Sigmoid colon (tissue), 7 donors: ENCODE data around the gene TNFAIP8L3. TPM values are rescaled to one million over a fixed set of nuclear protein-coding genes. Genes with fewer than 3 reads are reported as not detected.
A peak's percentile ranks its signal among the peaks of the same experiment; 100 is the strongest.
"Not testable (repeated sequence)": the region's sequence is repeated elsewhere in the genome, so short reads cannot be mapped to it uniquely, and the experiment has no call there.

Experiments
- DNase-seq: peaks from one replicate; pipeline ENCODE4 v3.0.0-alpha.2; 2019
- H3K27ac ChIP-seq, 4 donors: fragments of 200-600 bp; sonication (generic); one replicate each; pipeline ENCODE4 v1.5.1; 2016 to 2019; ENCODE audit warnings: mild to moderate bottlenecking in 1 of 4
- H3K27me3 ChIP-seq, 3 donors: fragments of 200-600 bp; sonication (generic); one replicate each; pipeline ENCODE4 v1.5.1; 2019; ENCODE audit warnings: mild to moderate bottlenecking in 1 of 3
- H3K36me3 ChIP-seq, 4 donors: fragments of 200-600 bp; sonication (generic); one replicate each; pipeline ENCODE4 v1.5.1; 2016 to 2019
- H3K4me1 ChIP-seq, 4 donors: fragments of 200-600 bp; sonication (generic); one replicate each; pipeline ENCODE4 v1.5.1; 2017 to 2019
- H3K4me3 ChIP-seq, 4 donors: fragments of 200-600 bp; sonication (generic); one replicate each; pipeline ENCODE4 v1.5.1; 2017 to 2019; ENCODE audit warnings: mild to moderate bottlenecking in 2 of 4, moderate library complexity in 1 of 4
- H3K9me3 ChIP-seq, 4 donors: fragments of 200-600 bp in 3 of 4; sonication (generic) in 3 of 4; one replicate each; pipeline versions ENCODE4 v1.5.1 to v1.6.1; 2013 to 2019
- EP300 ChIP-seq, 4 donors: sonication (generic); formaldehyde crosslinking; IDR thresholded peaks; one replicate each; pipeline ENCODE4 v1.6.1; 2017; ENCODE audit warnings: antibody characterized with exemption in 4 of 4
- POLR2A ChIP-seq, 2 donors: fragments of 450-650 bp; IDR thresholded peaks; one replicate each; pipeline ENCODE4 v1.6.1; 2016; ENCODE audit warnings: antibody characterized with exemption in 2 of 2, mild to moderate bottlenecking in 2 of 2, moderate library complexity in 2 of 2
- POLR2AphosphoS5 ChIP-seq, 4 donors: sonication (generic); formaldehyde crosslinking; IDR thresholded peaks; one replicate each; pipeline ENCODE4 v1.6.1; 2017; ENCODE audit warnings: antibody characterized with exemption in 4 of 4
- WGBS, 2 donors: extraction: QIAGEN DNeasy Blood & Tissue Kit; methylation state at CpG; one replicate each; pipeline ENCODE4 v1.1.7; 2013; 5-methylcytosine and 5-hydroxymethylcytosine counted together
- intact Hi-C: fragments of 100-400 bp; cut with DNase I; formaldehyde crosslinking; loops from one replicate; pipeline ENCODE4 v1.15.1; 2023
- polyA plus RNA-seq, 3 donors: library from polyadenylated mRNA; stranded (reverse); fragments of 200-250 nt; gene quantifications; one replicate each; pipeline ENCODE4 v1.2.3, GENCODE V29; 2013
- total RNA-seq, 4 donors: library from RNA; depleted of rRNA; stranded (reverse); fragments of >200 nt; gene quantifications; one replicate each; pipeline ENCODE4 v1.1.0, GENCODE V29; 2016
- TF ChIP-seq, protein P1 (sequence below), 4 experiments: fragments of 450-650 bp in 3 of 4; fragments of 200-600 bp in 1 of 4; IDR thresholded peaks; one replicate each; pipeline ENCODE4 v1.5.1; 2016 to 2019; ENCODE audit warnings: antibody characterized with exemption in 4 of 4, mild to moderate bottlenecking in 3 of 4, moderate library complexity in 2 of 4
- donor health status: healthy with polysubstance abuse.
- donor health status: Bipolar disorder and iron deficiency.
- donor health status: healthy.

Gene TNFAIP8L3
- 10 to 100 TPM in 1 of 4 donors, 1 to 10 TPM in 3; 6.1 to 11.6 (median 7.5) TPM for total RNA-seq
- polyA plus RNA-seq: 10 to 100 TPM in 2 of 3 donors, 1 to 10 TPM in 1; 9.2 to 13.5 (median 13.2) TPM

DNA sequence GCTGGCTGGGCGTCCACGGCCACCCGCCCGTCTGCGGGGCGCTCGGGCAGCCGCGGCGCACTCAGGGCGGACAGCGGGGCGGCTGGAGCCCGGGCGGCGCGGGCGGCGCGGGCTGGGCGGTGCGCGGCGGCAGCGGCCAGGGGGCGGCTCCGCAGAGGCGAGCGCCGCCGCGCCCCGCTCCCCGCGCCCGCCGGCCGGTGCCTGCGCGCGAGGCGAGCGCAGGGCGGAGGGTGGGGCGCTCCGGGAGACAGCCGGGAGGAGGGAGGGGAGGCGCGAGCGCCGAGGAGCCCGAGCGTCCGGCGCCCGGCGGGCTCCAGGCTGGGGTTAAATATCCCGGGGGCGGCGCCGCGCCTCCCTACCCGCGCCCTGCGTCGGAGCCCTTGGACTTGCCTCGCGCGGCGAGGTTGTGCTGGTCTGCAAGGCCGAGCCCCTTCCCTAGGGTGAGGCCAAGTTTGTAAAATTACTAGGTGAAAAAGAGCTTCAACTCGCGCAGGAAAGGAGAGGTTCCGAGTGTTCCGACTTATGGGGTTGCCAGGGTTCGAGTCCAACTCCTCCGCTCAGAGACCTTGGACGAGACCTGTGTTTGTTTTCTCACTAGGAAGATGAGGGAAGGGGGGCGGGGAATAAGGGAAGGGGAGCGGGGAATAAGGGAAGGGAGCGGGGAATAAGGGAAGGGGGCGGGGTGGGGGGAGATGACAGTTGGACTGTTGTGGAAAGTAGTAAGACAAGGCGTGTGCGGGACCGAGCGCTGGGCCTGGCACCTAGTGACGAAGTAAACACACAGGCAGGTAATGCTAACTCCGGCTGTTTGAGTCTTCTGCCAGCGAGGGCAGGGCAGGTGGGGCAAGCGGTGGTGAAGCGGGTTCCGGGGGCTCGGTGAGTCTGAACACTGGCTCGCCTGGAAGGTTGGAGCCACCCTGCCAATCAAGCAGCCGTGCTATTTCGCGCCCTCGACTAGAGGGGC lies at the start of gene TNFAIP8L3:
Gene TNFAIP8L3 (minus strand): TSS at position 301 of the 964 bp plus-strand sequence. CDS start 311 bp downstream, outside the sequence.
- WGBS, 2 donors: 1 to 3% methylated on average over 98 of the region's 98 CpGs
- peak within 1 kb of the TSS; percentile 61 to 87 (median 74) for H3K27ac ChIP-seq
- intact Hi-C loops: loop anchor here (10.0 kb wide), 1 partner anchor 50 kb away; no protein-coding TSS in a partner anchor
- peaks cover 0 to 12% (median 6%) of the 10 kb centered on the region in 3 donors for H3K27me3 ChIP-seq
- H3K36me3 ChIP-seq: no peaks in the 10 kb centered on the region
- H3K4me1 ChIP-seq: peaks cover 0 to 29% (median 24%) of the 10 kb centered on the region in 4 donors
- peak within 1 kb of the TSS; percentile 49 to 67 (median 62) for H3K4me3 ChIP-seq
- DNase-seq: no peak
- peak in 1 of 4 donors; percentile 25 for TF ChIP-seq POLR2AphosphoS5 (IDR thresholded peaks at IDR 0.05)
- no peak for TF ChIP-seq POLR2A (IDR thresholded peaks at IDR 0.05)
- no peak for TF ChIP-seq EP300 (IDR thresholded peaks at IDR 0.05)
- TF ChIP-seq, protein P1, sequence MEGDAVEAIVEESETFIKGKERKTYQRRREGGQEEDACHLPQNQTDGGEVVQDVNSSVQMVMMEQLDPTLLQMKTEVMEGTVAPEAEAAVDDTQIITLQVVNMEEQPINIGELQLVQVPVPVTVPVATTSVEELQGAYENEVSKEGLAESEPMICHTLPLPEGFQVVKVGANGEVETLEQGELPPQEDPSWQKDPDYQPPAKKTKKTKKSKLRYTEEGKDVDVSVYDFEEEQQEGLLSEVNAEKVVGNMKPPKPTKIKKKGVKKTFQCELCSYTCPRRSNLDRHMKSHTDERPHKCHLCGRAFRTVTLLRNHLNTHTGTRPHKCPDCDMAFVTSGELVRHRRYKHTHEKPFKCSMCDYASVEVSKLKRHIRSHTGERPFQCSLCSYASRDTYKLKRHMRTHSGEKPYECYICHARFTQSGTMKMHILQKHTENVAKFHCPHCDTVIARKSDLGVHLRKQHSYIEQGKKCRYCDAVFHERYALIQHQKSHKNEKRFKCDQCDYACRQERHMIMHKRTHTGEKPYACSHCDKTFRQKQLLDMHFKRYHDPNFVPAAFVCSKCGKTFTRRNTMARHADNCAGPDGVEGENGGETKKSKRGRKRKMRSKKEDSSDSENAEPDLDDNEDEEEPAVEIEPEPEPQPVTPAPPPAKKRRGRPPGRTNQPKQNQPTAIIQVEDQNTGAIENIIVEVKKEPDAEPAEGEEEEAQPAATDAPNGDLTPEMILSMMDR (IDR thresholded peaks at IDR 0.05): no peak
- H3K9me3 ChIP-seq: no peaks in the 10 kb centered on the region

DNA sequence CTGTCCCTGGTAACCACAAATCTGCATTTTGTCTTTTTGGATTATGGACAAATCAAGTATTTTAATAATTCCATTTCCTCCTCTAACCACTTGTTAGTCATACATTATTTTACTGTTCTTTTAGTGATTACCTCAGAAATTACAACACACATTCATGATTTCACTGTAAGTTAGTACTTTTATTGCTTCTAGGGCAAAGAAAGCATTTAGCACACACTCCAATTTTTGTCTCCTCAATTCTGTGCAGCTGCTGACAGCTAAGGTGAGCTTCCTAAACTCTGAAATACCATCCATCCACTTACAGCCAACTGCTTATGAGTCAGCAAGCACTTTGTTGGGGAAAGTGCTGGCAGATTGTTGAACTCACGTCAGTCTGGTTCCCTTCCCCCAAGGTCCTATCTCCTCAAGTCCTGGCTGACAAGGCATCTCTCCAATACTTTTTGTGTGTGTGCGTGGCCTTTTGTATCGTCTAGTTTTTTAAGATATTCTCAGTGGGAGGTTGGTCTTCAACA lies 49.4 kb upstream of the TNFAIP8L3 start:
- no peaks in the 10 kb centered on the region for H3K36me3 ChIP-seq
- intact Hi-C loops: no loop called here
- H3K4me1 ChIP-seq: no peaks in the 10 kb centered on the region
- peaks cover 0 to 1% (median 0%) of the 10 kb centered on the region in 4 donors for H3K9me3 ChIP-seq
- 80 to 90% methylated on average over 3 of the region's 3 CpGs for WGBS, 2 donors
- DNase-seq: no peak
- no peak overlapping the region for H3K27ac ChIP-seq
- no peaks in the 10 kb centered on the region for H3K27me3 ChIP-seq
- H3K4me3 ChIP-seq: no peak overlapping the region
- TF ChIP-seq POLR2AphosphoS5 (IDR thresholded peaks at IDR 0.05): no peak
- TF ChIP-seq POLR2A (IDR thresholded peaks at IDR 0.05): no peak
- TF ChIP-seq, protein P1 (IDR thresholded peaks at IDR 0.05): no peak
- no peak for TF ChIP-seq EP300 (IDR thresholded peaks at IDR 0.05)

DNA sequence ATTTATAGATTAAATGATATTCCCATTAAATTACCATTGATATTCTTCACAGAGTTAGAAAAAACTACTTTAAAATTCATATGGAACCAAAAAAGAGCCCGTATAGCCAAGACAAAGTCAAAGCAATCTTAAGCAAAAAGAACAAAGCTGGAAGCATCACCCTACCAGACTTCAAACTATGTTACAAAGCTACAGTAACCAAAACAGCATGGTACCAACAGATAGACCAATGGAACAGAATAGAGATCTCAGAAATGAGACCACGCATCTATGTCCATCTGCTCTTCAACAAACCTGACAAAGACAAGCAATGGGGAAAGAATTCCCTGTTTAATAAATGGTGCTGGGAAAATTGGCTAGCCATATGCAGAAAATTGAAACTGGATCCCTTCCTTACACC lies 45.6 kb upstream of the TNFAIP8L3 start:
- H3K4me1 ChIP-seq, H3K4me3 ChIP-seq, H3K36me3 ChIP-seq, H3K9me3 ChIP-seq, DNase-seq, H3K27me3 ChIP-seq, H3K27ac ChIP-seq, intact Hi-C loops: not testable (repeated sequence)
- WGBS, 2 donors: 67 to 91% methylated on average over 2 of the region's 2 CpGs

DNA sequence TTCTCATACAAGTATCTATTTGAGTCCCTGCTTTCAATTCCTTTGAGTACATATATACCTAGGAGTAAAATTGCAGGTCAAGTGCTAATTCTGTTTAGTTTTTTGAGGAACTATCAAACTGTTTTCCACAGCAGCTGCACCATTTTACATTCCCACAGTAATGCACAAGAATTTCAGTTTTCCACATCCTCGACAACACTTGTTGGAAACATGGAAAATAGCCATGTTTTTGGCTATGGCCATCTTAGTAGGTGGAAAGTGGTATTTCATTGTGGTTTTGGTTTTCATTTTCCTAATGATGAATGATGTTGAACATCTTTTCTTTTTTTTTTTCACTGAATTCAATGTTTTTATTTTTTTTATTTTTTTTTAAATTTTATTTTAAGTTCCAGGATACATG lies 44.4 kb upstream of the TNFAIP8L3 start:
- H3K9me3 ChIP-seq: peaks cover 0 to 1% (median 0%) of the 10 kb centered on the region in 4 donors
- no peaks in the 10 kb centered on the region for H3K4me1 ChIP-seq
- no peak for TF ChIP-seq EP300 (IDR thresholded peaks at IDR 0.05)
- TF ChIP-seq, protein P1 (IDR thresholded peaks at IDR 0.05): no peak
- no peak for TF ChIP-seq POLR2AphosphoS5 (IDR thresholded peaks at IDR 0.05)
- no peak for TF ChIP-seq POLR2A (IDR thresholded peaks at IDR 0.05)
- no peak overlapping the region for H3K27ac ChIP-seq
- intact Hi-C loops: no loop called here
- no peaks in the 10 kb centered on the region for H3K27me3 ChIP-seq
- no peak for DNase-seq
- H3K36me3 ChIP-seq: no peaks in the 10 kb centered on the region
- WGBS, 2 donors: 86 to 88% methylated on average over 1 of the region's 1 CpG
- H3K4me3 ChIP-seq: no peak overlapping the region

DNA sequence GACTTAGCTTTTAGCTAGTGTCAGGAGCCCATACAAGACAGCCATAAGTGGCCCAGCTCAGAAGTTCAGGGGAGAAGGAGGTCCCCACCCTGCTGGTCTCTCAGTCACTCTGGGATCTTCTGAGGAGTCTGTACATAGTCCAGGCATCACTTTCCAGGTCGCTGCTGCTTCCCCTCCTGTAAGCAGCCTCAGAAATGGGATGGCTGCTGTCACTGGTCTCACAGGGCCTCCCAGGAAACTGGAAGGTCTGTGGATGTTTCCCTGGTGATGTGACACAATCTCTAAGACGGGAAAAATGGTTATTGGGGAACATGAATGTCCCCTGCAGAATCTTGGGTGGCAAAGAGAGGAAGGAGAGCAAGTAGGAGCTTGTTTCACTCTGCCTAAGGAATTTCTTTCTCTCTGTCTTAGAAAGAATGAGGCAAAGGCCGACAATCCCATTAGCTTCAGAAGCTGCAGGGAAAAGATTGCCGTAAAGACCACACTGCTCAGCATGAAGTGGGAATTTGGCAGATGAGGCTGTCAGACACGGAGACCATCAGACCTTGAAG lies 43.2 kb upstream of the TNFAIP8L3 start:
- 78 to 79% methylated on average over 5 of the region's 5 CpGs for WGBS, 2 donors
- Histone ChIP-seq H3K9me3 (peaks cover 0 to 1% (median 0%) of the 10 kb centered on the region in 4 donors), H3K4me1 (no peaks in the 10 kb centered on the region), H3K27ac (no peak overlapping the region), H3K27me3 (no peaks in the 10 kb centered on the region), H3K4me3 (no peak overlapping the region), H3K36me3 (no peaks in the 10 kb centered on the region)
- DNase-seq: no peak
- intact Hi-C loops: no loop called here
- no peak for TF ChIP-seq EP300 (IDR thresholded peaks at IDR 0.05)
- TF ChIP-seq POLR2AphosphoS5 (IDR thresholded peaks at IDR 0.05): no peak
